ENCODE results near the gene POLR2H. TPM values are rescaled to one million over a fixed set of nuclear protein-coding genes. Genes with fewer than 3 reads are reported as not detected.

Gene POLR2H
- polyA plus RNA-seq, 1 of the 3 experiments (the other 2 are of a cell fraction), result 206 TPM

DNA sequence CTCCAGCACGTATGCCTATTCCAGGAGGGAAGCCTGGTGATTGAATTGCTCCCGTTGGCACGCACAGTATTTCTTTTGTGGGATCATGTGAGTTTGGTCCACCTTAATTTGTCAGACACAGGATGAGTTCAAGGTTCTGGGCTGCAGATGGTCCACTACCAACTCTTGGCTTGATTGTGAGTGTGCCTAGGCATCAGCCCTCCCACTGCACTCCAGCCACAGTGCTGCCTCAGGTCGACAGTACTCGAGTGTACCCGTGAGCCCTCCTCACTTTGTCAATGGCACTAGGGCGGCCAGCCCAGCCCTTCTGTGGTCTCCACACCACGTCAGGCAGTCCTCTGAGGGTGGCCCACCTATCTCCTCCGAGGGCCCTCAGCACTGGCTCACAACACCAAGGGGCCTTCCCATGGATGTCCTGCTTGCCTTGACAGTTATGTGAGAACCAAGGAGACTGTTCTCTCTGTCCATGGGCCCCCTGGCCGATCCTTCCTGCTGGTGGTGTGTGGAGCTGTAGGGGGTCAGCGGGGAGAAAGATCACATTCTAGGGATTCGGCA lies 48.5 kb downstream of the POLR2H start (continued):
- no peak for TF ChIP-seq FOXM1 (IDR thresholded peaks at IDR 0.05; ENCODE audit: low read depth)
- TF ChIP-seq, protein P1, sequence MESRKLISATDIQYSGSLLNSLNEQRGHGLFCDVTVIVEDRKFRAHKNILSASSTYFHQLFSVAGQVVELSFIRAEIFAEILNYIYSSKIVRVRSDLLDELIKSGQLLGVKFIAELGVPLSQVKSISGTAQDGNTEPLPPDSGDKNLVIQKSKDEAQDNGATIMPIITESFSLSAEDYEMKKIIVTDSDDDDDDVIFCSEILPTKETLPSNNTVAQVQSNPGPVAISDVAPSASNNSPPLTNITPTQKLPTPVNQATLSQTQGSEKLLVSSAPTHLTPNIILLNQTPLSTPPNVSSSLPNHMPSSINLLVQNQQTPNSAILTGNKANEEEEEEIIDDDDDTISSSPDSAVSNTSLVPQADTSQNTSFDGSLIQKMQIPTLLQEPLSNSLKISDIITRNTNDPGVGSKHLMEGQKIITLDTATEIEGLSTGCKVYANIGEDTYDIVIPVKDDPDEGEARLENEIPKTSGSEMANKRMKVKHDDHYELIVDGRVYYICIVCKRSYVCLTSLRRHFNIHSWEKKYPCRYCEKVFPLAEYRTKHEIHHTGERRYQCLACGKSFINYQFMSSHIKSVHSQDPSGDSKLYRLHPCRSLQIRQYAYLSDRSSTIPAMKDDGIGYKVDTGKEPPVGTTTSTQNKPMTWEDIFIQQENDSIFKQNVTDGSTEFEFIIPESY (IDR thresholded peaks at IDR 0.05; ENCODE audit: borderline replicate concordance, low read depth), result no peak
- TF ChIP-seq, protein P2, sequence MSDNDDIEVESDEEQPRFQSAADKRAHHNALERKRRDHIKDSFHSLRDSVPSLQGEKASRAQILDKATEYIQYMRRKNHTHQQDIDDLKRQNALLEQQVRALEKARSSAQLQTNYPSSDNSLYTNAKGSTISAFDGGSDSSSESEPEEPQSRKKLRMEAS (IDR thresholded peaks at IDR 0.05; ENCODE audit: low read depth), result no peak
- TF ChIP-seq, protein P3, sequence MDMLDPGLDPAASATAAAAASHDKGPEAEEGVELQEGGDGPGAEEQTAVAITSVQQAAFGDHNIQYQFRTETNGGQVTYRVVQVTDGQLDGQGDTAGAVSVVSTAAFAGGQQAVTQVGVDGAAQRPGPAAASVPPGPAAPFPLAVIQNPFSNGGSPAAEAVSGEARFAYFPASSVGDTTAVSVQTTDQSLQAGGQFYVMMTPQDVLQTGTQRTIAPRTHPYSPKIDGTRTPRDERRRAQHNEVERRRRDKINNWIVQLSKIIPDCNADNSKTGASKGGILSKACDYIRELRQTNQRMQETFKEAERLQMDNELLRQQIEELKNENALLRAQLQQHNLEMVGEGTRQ (IDR thresholded peaks at IDR 0.05; ENCODE audit: borderline replicate concordance, low read depth, low read length), result no peak
- TF ChIP-seq ELF1 (IDR thresholded peaks at IDR 0.05), result no peak
- no peak for TF ChIP-seq NRF1 (IDR thresholded peaks at IDR 0.05; ENCODE audit: low read depth, low read length)
- no peak for TF ChIP-seq TAF1 (IDR thresholded peaks at IDR 0.05; ENCODE audit: borderline replicate concordance, low read depth, low read length)
- TF ChIP-seq, protein P4, sequence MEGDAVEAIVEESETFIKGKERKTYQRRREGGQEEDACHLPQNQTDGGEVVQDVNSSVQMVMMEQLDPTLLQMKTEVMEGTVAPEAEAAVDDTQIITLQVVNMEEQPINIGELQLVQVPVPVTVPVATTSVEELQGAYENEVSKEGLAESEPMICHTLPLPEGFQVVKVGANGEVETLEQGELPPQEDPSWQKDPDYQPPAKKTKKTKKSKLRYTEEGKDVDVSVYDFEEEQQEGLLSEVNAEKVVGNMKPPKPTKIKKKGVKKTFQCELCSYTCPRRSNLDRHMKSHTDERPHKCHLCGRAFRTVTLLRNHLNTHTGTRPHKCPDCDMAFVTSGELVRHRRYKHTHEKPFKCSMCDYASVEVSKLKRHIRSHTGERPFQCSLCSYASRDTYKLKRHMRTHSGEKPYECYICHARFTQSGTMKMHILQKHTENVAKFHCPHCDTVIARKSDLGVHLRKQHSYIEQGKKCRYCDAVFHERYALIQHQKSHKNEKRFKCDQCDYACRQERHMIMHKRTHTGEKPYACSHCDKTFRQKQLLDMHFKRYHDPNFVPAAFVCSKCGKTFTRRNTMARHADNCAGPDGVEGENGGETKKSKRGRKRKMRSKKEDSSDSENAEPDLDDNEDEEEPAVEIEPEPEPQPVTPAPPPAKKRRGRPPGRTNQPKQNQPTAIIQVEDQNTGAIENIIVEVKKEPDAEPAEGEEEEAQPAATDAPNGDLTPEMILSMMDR (IDR thresholded peaks at IDR 0.05), result no peak
- TF ChIP-seq SMC3 (IDR thresholded peaks at IDR 0.05; ENCODE audit: low read depth, low read length), result no peak
- TF ChIP-seq SIN3A (IDR thresholded peaks at IDR 0.05; ENCODE audit: borderline replicate concordance, low read depth, low read length), result no peak

DNA sequence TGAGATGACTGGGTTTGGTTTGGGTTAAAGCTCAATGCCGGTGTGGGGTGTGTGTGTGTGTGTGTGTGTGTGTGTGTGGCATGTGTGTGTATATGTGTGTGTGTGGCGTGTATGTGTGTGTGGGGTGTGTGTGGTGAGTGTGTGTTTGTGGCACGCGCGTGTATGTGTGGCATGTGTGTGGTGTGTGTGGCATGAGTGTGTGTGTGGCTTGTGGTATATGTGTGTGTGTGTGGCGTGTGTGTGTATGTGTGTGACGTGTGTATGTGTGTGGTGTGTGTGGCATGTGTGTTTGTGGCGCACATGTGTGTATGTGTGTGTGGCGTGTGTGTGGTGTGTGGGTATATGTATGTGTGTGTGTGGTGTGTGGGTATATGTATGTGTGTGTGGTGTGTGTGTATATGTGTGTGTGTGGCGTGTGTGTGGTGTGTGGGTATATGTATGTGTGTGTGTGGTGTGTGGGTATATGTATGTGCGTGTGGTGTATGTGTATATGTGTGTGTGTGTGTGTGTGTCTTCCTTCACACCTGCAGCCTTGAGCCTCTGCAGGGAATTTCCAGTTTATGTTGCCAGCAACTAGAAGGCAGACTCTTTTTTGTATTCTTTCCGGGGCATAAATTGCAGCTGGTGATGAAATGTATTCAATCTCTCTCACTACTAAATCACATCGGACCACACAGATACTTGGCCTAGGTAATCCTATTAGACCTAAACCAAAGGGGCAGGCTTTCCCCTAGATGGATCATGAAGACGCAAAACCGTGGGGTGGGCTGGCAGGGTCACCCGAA lies 53.1 kb downstream of the POLR2H start:
- Histone ChIP-seq H3K9me3 (no peaks in the 10 kb centered on the region), H3K4me2 (no peak overlapping the region), H3K36me3 (replicated peaks in 1 of 2; ENCODE audit: control insufficient read depth in 1 of 2, insufficient read depth in 2 of 2, low read length in 1 of 2) (no peaks in the 10 kb centered on the region), H3K4me1 (ENCODE audit: control insufficient read depth in 1 of 2, insufficient read depth in 2 of 2, low read depth in 1 of 2, low read length in 1 of 2) (no peaks in the 10 kb centered on the region; a peak in 1 of 4 replicates), H2AFZ (ENCODE audit: low read depth) (no peak overlapping the region), H3K79me2 (ENCODE audit: insufficient read depth) (no peaks in the 10 kb centered on the region), H3K4me3 (ENCODE audit: low read depth in 2 of 2, low read length in 1 of 2) (no peak overlapping the region), H4K20me1 (ENCODE audit: insufficient read depth) (no peaks in the 10 kb centered on the region), H3K27ac (ENCODE audit: low read depth in 2 of 2, low read length in 1 of 2) (no peak overlapping the region), H3F3A (replicated peaks; ENCODE audit: insufficient read depth) (no peaks in the 10 kb centered on the region), H3K9ac (no peak overlapping the region), H3K9me2 (no peaks in the 10 kb centered on the region), H3K27me3 (ENCODE audit: insufficient read depth) (no peaks in the 10 kb centered on the region)
- no peak for DNase-seq
- 82% methylated on average over 14 of the region's 16 CpGs for WGBS (ENCODE audit: low lambda C conversion rate)
- CTCF ChIA-PET, result interaction anchor here (0.6 to 1.1 kb wide), 6 partner anchors 16 to 100 kb away, joined by 3 to 5 read pairs (median 4); no protein-coding TSS in a partner anchor
- POLR2A ChIA-PET, result no interaction called here
- TF ChIP-seq RCOR1 (IDR thresholded peaks at IDR 0.05; ENCODE audit: low read length), result no peak
- TF ChIP-seq, protein P5, sequence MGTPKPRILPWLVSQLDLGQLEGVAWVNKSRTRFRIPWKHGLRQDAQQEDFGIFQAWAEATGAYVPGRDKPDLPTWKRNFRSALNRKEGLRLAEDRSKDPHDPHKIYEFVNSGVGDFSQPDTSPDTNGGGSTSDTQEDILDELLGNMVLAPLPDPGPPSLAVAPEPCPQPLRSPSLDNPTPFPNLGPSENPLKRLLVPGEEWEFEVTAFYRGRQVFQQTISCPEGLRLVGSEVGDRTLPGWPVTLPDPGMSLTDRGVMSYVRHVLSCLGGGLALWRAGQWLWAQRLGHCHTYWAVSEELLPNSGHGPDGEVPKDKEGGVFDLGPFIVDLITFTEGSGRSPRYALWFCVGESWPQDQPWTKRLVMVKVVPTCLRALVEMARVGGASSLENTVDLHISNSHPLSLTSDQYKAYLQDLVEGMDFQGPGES (IDR thresholded peaks at IDR 0.05; ENCODE audit: low read depth, low read length), result no peak
- TF ChIP-seq TCF12 (IDR thresholded peaks at IDR 0.05), result no peak
- TF ChIP-seq RFX5 (IDR thresholded peaks at IDR 0.05; ENCODE audit: low read length), result no peak
- no peak for TF ChIP-seq ELF1 (IDR thresholded peaks at IDR 0.05)
- TF ChIP-seq NRF1 (IDR thresholded peaks at IDR 0.05; ENCODE audit: low read depth, low read length), result no peak
- no peak for TF ChIP-seq SMC3 (IDR thresholded peaks at IDR 0.05; ENCODE audit: low read depth, low read length)
- no peak for TF ChIP-seq POLR2AphosphoS5 (IDR thresholded peaks at IDR 0.05; ENCODE audit: low read depth, low read length)
- no peak for TF ChIP-seq YY1 (IDR thresholded peaks at IDR 0.05; ENCODE audit: low read depth)
- TF ChIP-seq CHD2 (IDR thresholded peaks at IDR 0.05; ENCODE audit: low read length, partially characterized antibody), result no peak
- TF ChIP-seq SIN3A (IDR thresholded peaks at IDR 0.05; ENCODE audit: borderline replicate concordance, low read depth, low read length), result no peak

Data from SK-N-SH (cell line).